ENCODE measurements around the gene AKNA.

AKNA gene

DNA sequence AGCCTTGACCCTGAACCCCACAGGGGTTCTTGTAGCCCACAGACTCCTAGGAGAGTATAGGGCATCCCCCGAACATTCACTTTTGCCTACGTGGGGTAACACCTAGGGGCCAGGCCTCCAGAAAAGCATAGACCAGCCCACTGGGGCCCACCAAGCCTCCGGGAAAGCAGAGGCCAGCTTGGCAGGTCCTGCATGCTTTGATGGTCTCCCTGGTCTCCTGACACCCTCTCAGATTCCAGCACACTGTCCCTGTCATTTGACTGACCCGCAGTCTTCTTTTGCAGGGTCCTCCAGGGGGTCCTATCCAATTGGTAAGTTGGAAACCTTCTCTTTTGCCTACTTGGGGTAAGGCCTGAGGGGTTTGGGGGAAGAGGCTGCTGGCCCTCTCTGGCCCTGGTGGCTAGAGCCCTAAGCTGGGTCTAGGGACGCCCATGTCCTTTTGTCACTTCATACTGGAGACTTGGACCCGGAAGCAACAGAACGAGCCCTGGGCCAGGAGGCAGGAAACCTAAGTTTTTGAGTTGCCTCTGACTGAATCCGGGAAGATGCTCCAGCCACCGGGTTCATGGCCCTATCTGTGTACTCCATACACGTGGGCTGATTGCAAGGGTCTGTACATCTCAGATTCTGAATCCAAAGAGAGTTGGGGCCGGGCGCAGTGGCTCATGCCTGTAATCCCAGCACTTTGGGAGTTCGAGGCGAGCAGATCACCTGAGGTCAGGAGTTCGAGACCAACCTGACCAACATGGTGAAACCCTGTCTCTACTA, 85.8 kb downstream of the AKNA start:
- no peak for DNase-seq (ENCODE audit: low read depth, low spot score)

DNA sequence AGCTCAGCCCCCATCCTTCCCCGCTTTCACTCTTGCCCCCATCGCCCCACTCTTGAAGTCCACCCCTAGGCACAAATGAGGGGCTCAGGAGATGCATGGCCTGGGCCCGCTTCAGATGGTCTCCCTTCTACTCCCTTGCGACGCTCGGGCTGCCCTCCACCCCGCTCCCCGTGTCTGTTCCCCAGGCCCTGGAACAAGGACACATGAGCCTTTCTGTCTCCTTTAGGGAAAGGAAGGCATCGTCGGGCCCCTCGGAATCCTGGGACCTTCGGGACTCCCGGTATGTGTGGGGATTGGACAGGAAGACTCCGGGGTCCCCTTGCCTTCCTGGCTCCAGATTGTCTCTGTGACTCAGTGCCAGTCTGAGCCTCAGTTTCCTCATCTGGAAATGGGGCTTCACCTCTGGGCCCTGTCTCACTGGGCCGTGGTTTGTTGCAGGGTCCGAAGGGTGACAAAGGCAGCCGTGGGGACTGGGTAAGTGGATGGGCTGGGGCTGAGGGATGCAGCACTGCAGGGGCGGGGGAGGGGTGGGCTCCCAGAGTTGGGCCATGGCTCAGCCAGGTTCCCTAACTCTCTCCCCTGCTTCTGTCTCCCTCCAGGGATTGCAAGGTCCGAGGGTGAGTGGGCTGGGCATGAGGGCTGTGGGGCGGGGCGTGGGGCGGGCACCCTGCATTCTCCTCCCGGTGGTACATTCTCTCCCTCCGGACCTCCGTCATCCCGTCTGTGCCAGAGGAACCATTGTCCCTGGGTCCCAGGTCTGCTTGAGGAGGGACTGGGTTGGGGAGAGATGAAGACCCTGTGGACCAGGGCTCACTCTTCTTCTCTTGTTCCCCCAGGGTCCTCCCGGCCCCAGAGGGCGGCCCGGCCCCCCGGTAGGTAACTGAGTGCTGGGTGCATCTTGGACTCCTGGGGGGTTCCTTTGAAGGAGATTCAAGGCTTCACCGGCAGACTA, 86.7 kb downstream of the AKNA start:
- no peak for DNase-seq (ENCODE audit: low read depth, low spot score)

DNA sequence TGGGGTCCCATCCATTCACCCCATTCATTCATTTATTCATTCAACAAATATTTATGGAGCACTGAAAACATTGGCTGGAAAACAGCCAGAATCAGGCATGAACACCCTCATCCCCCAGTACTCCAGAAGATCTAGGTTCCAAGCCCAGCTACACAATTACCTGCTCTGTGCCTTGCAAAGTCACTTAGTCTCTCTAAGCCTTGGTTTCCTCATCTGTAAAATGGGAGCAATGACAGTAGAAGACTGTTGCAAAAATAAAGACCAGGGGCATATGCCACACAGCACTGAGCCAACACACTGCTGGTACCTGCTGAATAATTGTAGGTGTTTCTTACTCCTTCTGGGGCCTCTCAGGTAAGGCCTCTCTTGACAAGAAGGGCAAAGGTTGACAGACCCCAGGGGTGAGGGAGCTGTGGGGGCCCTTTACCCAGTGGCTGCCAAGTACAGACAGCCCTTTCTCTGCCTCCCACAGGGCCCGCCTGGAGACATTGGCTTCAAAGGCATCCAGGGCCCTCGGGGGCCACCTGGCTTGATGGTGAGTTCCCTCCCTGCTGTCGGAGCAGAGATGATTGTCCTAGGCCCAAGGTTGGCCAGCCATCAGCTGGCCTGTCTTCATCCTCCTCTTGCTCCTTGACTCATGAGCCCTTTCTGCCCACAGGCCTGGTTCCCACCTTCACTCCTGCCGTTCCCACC, 87.5 kb downstream of the AKNA start:
- DNase-seq (ENCODE audit: low read depth, low spot score), result no peak

DNA sequence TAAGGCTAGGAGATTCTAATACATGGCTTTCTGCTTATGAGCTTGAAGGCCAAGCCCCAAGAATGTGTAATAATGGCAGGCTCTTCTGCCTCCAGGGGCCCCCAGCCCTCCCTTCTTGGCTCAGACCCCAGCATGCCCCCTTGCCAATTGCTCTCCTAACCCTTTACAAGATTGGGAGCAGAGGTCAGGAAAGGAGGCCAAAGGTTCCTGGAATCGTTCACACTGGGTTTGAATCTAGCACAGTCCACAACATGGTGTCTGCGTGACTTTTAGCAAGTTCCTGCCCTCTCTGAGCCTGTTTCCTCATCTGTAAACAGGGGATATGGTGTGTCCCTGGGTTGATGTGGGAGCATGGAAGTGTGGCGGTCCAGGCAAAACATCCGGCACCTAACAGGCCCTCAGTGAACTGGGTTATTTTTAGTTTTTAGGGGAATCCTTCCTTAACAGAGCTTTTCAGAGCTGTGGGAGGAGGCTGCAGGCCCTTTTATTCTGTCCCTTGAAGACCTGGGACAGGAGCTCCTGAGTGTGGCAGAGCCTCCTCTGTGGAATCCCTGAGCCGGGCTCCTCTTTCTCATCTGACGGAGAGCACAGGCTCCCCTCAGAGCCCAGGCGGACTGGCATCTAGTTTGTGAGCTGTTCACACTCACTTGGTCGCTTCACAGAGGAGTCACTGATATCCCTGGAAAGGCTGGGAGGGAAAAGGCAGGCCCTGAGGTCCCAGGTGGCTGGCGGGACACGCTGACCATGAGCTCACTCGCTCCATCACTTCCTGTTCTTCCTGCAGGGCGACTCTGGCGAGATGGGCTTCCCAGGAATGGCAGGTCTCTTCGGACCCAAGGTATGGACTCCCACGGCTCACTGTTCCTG, 88.3 kb downstream of the AKNA start:
- DNase-seq (ENCODE audit: low read depth, low spot score), result no peak

DNA sequence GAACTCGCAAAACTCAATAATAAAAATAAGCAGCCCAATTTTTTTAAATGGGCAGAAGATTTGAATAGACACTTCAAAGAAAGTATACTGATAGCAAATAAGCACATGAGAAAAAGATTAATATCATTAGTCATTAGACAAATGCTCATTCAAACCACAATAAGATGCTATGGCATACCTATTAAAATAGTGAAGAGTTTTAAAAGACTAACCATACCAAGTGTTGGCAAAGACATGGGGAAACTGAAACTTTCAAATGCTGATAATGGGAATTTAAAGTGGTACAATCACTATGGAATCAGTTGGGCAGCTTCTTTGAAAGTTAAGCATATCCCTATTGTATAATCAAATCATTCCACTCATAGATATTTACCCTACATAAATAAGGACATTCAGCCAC, 91.4 kb downstream of the AKNA start:
- DNase-seq (ENCODE audit: low read depth, low spot score), result no peak

DNA sequence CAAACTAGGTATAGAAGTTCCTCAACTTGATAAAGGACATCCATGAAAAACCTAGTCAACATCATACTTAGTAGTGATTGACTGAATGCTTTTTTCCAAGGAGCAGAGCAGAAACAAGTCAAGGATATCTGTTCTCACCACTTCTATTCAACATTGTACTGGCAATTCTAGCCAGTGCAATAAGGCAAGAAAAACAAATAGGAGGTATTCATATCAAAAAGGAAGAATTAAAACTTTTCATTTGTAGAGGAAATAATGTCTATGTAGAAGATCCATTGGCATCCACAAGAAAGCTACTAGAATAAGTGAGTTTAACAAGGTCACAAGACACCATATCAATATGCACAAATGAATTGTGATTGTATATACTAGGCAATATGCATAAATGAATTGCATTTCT, 93.1 kb downstream of the AKNA start:
- no peak for DNase-seq (ENCODE audit: low read depth, low spot score)

DNA sequence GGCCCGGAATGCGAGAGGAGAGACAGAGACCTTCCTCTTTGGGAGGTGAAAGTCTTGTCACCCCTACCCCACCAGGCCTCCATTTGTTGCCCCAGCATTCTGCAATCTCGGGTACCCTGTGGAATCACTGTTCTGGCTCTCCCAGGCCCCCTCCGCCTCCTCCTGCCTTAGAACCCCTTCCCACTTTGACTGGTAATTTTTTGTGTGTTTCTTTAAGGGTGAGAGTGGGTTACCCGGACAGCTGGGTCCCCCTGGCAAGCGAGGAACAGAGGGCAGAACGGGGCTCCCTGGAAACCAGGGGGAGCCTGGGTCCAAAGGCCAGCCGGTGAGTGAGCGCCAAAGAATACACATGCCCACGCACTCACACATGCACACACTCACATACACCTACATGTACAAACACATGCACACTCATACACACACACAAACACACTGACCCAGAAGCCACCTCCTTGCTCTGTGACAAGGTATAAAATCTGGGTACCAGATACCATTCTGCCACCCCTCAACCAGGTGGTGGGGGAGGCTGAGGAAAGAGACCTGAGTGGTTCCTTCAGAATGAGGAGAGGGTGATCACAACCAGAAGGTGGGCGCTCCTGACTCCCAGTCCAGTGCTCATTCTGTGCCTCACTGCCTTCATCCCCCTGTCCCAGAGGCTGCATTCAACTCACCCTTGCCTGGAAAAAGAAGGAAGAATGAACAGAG, 95.7 kb downstream of the AKNA start:
- DNase-seq (ENCODE audit: low read depth, low spot score), result no peak

DNA sequence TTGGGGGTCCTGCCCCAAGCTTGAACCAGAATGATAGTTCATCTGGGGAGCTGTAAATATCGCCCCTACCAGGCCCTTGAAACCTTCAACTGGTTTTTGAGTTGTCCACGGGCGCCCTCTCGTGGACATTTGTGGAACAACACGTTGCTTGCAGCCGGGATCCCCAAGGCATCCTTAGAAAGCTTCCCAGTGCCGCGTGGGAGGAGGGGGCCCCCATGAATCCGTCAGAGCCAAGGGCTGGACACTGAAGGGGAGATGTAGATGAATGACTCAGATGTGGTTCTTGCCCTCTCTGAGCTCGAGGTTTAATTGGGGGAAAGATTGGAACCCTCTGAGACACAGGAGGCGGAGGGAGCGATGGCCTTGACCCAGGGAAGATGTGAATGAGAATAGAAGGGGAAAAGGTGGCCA, 96.7 kb downstream of the AKNA start:
- DNase-seq (ENCODE audit: low read depth, low spot score), result peak; percentile 84

DNA sequence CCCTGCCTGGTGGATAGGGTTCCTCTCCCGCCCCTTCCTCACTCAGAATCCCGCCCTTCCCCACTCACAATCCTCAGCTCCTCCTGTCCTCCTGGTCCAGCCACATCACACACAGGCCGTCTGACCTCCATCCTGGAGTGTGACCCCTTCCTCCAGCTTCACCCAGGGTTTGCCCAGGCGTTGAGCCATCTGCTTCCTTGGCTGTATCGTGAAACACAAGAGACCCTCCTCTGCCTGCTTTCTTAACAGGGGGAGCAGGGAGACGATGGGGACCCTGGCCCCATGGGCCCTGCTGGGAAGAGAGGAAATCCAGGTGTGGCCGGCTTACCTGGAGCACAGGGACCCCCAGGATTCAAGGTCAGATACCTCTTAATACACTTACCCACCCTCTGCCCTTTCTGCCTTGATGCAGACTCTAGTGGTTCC, 97.2 kb downstream of the AKNA start:
- no peak for DNase-seq (ENCODE audit: low read depth, low spot score)

DNA sequence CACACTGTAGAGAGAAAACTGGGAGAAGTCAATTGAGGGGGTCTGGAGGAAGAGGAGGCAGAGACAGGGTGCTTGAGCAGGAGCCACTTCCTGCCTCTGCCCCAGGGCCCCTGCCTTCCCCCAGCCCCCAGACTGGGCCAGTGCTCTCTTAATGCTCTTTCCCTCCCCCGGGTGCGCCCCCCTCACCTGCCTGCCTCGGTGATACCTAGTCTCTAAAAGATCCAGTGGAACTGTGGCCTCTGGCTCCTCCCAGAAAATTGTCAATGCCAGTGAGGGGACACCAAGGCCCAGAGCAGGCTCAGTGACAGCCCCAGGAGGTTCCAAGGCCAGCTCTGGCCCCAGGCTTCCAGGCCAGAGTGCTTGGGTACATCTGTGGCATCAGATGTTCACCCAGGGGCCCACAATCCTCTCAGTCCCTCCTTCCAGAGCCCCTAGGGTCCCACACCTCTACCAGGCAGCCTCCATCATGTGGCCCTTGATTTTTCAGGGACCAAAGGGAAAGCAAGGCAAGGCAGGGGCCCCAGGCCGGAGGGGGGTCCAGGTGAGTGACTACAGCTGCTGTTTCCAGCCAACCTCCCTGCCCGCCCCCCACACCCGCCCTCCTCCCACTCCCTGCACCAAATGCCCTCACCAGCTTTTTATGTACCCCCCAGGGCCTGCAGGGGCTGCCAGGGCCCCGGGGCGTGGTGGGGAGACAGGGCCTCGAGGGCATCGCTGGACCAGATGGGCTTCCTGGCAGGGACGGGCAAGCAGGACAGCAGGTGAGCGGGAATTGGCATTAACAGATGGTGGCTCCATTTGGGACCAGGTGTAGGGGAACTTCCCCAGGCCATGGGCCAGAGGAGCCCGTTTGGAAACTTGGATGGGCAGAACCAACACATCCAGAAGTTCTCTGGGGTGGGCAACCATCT, 98.0 kb downstream of the AKNA start:
- no peak for DNase-seq (ENCODE audit: low read depth, low spot score)

DNA sequence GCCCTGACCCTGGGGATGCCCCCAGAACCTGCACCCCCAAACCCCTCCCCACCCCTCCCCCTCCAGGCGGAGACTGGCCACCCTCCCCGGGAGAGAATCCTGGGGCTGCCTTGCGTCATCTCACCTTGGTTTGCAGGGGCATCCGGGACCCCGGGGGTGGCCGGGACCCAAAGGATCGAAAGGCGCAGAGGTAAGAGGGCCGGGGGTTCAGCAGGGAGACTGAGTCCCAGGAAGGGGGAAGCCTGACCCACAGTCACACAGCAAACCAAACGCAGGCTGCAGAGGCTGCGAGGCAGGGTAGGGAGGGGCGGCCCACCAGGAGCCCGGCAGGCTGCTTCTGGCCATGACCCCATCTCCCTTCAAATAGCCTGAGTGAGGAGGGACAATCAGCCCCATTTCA, 98.7 kb downstream of the AKNA start:
- no peak for DNase-seq (ENCODE audit: low read depth, low spot score)

DNA sequence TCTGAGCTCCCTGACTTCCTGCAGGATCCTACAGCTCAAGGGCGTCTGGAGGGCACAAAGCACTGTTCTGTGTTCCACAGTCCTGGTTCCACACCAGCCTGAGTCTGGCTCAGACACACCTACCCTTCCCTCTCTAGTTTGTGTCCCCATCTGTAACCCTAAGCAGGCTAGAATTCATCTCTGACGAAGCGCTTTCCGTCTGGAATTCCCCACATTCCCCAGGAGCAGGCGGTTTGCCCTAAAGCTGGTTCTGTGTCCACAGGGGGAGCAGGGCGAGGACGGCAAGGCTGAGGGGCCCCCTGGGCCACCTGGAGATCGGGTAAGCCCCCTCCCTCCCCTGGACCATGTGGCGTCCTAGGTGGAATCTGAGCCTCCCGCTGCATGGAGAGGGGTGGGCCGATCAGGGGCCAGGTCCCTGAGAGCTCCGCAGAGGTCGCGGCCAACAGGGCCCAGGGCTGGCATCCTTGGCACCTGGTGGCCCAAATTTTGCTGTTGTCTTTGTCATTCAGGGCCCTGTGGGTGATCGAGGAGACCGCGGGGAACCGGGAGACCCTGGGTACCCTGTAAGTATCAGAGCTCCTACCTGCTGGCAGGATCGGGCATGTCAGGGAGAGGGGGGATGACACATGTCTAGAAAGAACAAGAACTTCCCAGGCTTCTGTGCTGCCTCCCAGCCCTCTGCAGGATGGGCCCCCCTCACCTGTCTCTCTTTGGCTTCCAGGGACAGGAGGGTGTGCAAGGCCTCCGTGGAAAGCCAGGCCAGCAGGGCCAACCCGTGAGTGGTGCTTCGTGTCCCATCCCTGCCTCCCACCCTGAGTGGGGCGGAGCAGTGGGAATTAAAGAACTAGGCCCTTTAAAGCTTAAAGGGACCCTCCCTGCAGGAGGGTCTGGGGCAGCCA, 99.3 kb downstream of the AKNA start:
- peak; percentile 86 for DNase-seq (ENCODE audit: low read depth, low spot score)

DNA sequence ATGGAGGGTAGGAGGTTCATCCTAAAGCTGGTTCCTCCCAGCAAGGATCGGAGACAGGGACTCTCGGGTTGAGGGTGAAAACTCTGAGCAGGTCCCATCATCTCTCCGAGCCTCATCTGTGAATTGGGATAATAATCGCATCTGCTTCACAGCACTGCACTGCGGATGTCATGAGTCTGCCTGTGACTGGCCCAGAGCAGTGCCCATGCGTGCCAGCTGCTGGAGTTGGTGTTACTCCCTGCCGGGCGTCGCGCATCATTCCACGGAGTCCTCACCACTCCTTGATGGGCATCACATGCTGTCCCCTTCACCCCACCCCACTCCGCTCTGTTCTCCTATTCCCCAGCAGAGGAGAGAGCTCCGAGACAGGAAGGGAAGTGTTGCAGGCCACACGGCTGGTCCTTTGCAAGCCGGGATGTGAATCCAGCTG, 100.0 kb downstream of the AKNA start:
- no peak for DNase-seq (ENCODE audit: low read depth, low spot score)

DNA sequence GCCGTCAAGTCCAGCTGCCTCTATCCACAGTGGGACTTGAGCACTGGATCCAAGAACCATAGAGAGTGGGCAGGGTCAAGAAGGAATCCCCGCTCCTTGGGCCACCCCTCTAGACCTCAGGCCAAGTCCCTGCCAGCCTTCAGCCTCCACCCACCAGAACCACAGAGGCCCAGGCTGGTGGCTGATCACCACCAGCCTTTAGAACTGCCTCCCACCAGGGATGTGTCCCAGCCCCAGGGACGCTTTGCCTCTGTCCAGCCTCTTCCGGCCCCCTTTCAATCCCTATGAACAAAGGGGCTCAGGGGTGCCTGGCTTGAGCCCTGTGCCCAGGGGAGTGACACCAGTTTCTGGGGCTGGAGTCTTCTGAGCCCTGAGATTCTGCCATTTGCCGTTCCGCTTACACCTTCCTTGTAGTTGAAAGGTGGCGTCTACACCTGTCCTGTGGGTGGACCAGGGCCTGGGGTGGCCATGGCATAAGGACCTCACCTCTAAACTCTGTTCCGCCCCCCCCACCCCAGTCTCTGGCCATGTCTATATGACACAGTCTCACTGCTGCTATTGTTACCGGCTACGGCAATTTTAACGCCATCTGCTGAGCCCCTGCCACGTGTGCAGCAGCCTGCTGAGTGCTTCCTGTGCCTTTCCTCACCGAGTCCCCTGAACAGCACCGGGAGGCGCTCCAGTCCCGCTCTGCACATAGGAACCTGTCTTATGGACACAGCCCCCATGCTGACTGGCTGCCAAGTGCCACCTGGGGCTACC, 100.6 kb downstream of the AKNA start:
- no peak for DNase-seq (ENCODE audit: low read depth, low spot score)

DNA sequence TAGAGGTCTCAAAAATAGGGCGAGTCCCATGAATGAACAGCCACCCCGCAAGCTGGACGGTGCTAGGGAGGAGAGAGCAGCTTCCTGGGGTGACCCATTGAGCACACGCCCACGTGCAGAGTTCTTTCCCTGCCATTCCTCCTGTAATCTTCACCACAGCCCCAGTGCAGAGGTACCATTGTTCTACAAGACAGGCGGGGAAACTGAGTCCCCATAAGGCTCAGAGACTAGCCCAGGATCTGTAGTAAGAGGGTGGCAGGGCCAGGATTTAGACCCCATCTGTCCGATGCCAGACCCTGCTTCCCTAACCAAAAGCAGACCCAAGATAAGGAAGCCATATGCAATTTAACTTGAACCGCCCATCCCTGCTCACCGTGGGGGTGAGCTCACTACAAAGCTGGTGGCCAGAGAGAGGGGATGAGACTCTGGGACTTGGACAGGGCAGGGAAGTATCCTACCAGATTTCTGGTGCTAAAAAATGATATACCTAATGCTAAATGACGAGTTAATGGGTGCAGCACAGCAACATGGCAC, 101.6 kb downstream of the AKNA start:
- DNase-seq (ENCODE audit: low read depth, low spot score), result no peak

DNA sequence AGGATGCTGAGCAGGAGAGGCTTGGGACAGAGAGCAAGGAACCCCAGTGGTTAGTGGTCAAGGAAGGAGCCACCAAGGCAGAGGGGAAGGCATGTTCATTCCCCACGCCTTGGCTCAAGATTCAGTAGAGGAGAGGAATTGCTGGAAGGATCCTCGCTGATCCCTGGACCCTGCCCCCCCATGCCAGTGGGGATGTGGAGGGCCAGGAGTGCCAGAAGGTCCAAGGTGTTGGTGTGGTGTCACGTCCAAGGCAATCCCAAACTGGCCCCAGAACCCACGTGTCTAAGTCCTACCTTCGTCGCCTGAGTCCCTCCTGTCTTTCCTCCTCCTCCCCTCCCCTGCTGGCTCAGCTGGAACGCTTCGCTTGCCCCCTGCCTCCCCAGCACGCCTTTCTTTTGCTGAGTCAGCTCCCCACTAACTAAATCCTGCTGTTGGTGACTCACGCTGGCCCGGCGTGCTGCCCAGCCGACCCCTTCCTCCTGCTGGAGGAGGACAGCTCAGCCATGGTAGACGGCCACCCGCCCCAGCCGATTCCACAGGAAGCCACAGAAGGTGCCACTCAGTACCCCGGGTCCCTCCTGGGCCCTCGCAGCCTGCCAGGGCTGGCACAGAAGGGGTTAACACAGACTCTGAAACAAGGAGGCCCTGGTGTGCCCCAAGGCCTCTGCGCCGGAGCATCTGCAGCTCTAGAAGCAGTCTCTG, 102.5 kb downstream of the AKNA start:
- peak; percentile 97 for DNase-seq (ENCODE audit: low read depth, low spot score)
